Natural killer cell treated with Interleukin-12 subunit alpha and Interleukin-12 subunit beta and Interleukin-15 and Interleukin-18, amount 100 ng/mL, for 72 hours (primary cell): ENCODE data around the gene OR52E4. TPM values are rescaled to one million over a fixed set of nuclear protein-coding genes. Genes with fewer than 3 reads are reported as not detected.

Experiments
- total RNA-seq, 2 donors: library from RNA; stranded (reverse); gene quantifications; one replicate each; pipeline ENCODE4 v1.2.3, GENCODE V29; 2022

Gene OR52E4
- total RNA-seq, 2 donors from 2014 or later, result not detected

Other genes starting within 250 kb of the OR52E4 start
- 10 to 100 TPM; 12.4 to 16.4 TPM for gene TRIM5, start 195.6 kb upstream of the OR52E4 start, total RNA-seq
- 100 to 1,000 TPM in 1 of 2 donors, 10 to 100 TPM in 1; 89.3 to 144 TPM for gene TRIM22, start 190.8 kb upstream of the OR52E4 start, total RNA-seq
- under 1 TPM in 1 of 2 donors, not detected in 1; 0.21 TPM for gene OR56B1, start 144.2 kb upstream of the OR52E4 start, total RNA-seq
- gene OR52N4, start 126.4 kb upstream of the OR52E4 start, total RNA-seq, result under 1 TPM; 0.38 to 0.45 TPM
- gene OR52N5, start 97.3 kb upstream of the OR52E4 start, total RNA-seq, result not detected
- gene OR52N1, start 89.4 kb upstream of the OR52E4 start, total RNA-seq, result not detected
- not detected for gene OR52N2, start 71.7 kb upstream of the OR52E4 start, total RNA-seq
- not detected for gene OR52E6, start 38.7 kb upstream of the OR52E4 start, total RNA-seq
- gene OR52E8, start 22.9 kb upstream of the OR52E4 start, total RNA-seq, result not detected
- not detected for gene OR52E5, start 12.6 kb downstream of the OR52E4 start, total RNA-seq
- not detected for gene OR56A3, start 61.6 kb downstream of the OR52E4 start, total RNA-seq
- not detected for gene OR56A5, start 87.9 kb downstream of the OR52E4 start, total RNA-seq
- gene OR52L1, start 106.4 kb downstream of the OR52E4 start, total RNA-seq, result not detected
- gene OR56A4, start 126.3 kb downstream of the OR52E4 start, total RNA-seq, result under 1 TPM in 1 of 2 donors, not detected in 1; 0.11 TPM
- gene OR56A1, start 150.1 kb downstream of the OR52E4 start, total RNA-seq, result under 1 TPM; 0.05 to 0.11 TPM
- not detected for gene OR56B4, start 227.1 kb downstream of the OR52E4 start, total RNA-seq